SW480 (cell line): ENCODE results near the gene DISC1.
A peak's percentile ranks its signal among the peaks of the same experiment; 100 is the strongest.

Experiments
- DNase-seq: peaks from one replicate; pipeline ENCODE4 v3.0.0-alpha.2; 2016; ENCODE audit warnings: low spot score

Gene DISC1

GRCh38 chr1:231856894-231857293 is 230.3 kb downstream of the DISC1 start:
- no peak for DNase-seq

GRCh38 chr1:231857609-231858135 is 231.1 kb downstream of the DISC1 start:
- no peak for DNase-seq

GRCh38 chr1:231860221-231861088 is 233.9 kb downstream of the DISC1 start:
- no peak for DNase-seq

DNA sequence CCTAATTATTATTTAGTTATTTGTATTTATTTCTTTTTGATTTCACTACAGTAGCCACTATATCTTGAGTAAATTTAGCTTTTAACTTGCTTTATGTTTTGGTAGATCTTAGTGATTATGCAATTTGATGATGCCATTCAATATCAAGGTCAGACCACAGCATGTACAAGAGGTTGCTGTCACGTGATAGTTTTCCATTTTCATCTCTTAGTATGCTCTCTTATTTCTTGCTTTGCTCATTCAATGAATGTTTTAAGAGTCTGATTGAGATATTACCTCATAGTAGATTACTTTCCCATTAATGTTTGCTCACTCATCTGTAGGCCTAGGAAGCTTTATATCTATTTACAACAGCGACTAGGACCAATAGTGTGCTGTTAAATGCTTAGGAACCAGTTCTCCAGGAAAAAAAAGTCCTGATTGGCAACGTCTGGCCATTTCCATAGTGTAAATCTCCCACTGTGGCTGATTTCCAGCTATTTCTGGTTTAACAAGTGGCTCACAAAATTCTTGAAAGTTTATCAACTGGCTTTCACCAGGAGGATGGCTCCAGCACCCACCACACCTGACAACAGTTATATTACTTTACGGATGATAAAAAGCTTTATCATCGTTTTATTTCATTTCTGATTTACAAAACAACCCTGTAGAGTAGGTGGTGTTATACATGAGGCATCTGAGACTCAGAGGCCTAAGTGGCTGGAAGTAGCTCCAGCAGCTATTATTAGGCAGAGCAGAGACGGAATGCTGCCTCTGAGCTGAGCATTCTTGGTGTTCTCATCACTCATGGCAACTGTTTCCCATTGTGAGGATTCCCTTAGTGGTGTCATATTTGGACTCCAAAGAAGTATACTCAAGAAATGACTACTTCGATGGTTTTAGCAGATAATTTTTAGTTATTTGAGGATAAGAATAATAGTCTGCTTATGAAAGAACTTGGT is 235.2 kb downstream of the DISC1 start:
- no peak for DNase-seq

DNA sequence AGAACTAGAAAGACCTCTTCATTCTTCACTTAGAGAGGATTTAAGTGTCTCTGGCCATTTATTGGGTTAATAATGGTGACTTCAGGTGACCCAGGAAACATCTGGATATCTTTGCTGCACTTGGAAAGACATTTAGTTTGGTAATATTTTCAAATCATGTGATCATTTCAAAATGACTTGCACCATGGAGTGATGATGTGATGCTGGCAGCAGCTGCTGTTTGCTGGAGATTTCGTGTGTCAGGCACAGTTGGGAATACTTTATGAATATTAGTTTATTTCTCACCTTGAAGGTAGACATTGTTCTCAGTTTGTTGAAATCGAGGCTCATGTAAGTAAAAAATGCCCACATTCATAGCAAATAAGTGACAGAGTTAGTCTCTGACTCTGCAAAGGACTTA is 236.0 kb downstream of the DISC1 start:
- DNase-seq = no peak

DNA sequence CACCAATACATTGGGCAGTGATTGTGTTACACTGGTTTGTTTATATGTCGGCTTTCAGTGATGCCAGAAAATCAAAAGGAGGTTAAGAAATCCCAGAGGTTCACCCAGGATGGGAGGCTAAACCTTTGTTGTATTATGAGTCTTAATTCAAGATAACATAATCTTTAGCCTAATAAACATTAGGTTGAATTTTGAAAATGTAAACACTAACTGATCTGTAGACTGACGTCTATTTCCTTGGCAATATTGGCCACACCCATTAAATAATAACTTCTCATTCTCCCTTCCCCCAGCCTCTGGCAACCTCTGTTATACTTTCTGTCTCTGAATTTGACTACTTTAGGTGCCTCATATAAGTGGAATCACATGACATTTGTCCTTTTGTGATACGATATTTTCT is 238.7 kb downstream of the DISC1 start:
- no peak for DNase-seq

GRCh38 chr1:231866392-231867331 is 240.1 kb downstream of the DISC1 start:
- peak; percentile 48 for DNase-seq

DNA sequence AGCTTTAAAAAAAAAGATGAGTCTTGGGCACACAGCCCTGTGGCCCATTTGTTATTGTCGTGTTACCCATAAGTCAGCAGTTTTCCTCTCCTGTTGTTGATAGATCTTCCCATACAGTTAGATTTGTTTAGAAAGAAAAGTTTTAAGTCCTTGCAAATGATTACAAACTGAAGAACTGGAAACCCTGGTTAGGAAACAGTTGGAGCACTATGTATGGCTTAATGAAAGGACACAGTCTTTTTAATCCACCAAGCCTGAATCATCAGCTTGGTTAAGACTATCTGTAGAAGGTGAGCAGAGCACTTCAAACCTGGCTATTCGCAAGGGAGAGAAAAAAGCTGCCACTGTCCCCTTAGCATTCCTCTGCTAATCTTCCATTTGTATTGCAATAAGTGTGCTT is 241.0 kb downstream of the DISC1 start:
- no peak for DNase-seq

DNA sequence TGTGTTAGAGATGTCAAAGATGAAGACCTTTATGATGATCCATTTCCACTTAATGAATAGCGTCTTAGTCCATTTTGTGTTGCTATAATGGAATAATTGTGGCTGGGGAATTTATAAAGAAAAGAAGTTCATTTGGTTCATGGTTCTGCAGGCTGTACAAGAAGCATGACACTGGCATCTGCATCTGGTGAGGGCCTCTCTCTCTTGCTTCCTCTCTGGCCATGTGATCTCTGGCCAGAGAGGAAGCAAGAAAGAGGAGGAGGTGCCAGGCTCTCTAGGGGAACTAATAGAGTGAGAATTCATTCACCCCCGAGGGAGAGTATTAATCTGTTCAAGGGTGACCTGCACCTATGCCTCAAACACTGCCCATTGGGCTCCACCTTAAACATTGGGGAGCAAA is 242.8 kb downstream of the DISC1 start:
- no peak for DNase-seq

- no peak for DNase-seq
These were observed 244.9 kb downstream of the DISC1 start for GRCh38 chr1:231871471-231871870.

DNA sequence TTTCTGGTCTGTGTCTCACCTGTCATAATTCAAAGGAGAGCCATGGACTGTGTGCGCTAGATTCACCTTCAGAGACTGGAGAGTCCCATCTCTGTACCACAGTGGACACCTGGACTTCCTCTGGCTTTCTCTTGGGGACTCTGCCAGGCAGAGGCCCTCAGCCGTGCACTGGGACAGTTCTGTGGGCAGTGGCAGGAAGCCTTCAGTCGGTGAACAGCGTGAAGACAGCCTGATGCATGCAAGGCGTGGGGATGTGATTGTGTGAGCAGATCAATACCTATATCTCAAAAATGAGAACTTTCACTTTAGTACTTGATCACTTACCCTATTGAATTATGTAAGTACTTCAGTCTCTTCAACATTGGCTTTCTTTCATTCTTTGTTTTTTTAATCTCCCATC is 245.3 kb downstream of the DISC1 start:
- no peak for DNase-seq

DNA sequence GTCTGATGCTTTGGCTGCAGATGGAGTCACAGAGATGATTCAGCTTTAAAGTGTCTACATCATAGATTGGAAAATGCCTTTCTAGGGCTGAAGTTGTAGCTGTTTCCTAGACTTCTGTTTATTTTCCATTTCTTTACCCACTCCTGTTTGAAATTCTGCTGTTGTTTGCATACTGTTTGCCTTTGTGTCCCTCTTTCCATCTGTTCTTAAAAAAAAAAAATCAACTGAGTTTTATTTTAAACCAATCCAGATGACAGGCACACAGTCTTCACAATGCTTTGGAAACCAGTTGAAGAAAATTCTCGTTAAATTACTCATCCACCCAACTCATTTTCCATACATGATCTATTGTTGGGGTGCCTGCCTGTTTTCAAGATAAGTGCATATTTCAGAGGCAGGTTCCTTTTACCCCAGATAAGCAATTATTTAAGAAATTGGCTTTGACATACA is 245.9 kb downstream of the DISC1 start:
- no peak for DNase-seq

DNA sequence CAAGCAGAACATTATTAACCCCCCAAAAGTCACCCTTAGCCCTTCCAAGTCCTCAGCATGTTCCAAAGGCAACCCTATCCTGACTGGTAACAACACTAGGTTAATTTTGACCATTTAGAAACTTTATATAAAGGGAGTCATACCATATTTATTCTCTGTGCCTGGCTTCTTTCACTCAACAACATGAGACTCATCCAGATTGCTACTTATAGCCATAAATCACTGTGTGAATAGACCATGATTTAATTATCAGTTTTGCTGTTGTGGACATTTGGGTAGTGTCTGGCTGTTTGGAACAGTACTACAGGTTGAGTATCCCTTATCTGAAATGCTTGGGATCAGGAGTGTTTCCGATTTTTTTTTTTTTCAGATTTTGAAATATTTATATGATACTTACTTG is 252.1 kb downstream of the DISC1 start:
- no peak for DNase-seq

DNA sequence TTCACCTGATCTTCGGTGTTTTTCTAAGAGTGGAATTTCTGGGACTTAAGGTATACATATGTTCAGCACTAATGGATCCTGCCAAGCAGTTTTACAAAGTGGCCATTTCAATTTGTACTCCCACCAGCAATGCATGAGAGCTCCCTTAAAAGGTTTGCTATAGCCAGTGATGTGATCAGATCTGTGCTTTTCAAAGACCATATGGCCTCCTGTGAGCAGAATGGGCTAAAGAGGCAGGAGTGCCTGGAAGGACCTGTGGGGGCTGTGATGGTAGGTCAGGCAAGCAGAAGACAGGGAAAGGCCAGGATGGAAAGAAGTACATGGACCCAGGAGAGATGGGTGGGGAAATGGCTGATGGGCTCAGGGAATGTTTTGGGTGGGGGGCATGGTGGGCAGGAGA is 252.7 kb downstream of the DISC1 start:
- DNase-seq = no peak

GRCh38 chr1:231882333-231882732 is 255.7 kb downstream of the DISC1 start:
- DNase-seq = no peak

- DNase-seq = no peak
These were observed 256.2 kb downstream of the DISC1 start for GRCh38 chr1:231882790-231883189.

GRCh38 chr1:231883382-231883781 is 256.8 kb downstream of the DISC1 start:
- DNase-seq = no peak

GRCh38 chr1:231885209-231885854 is 258.7 kb downstream of the DISC1 start:
- no peak for DNase-seq

DNA sequence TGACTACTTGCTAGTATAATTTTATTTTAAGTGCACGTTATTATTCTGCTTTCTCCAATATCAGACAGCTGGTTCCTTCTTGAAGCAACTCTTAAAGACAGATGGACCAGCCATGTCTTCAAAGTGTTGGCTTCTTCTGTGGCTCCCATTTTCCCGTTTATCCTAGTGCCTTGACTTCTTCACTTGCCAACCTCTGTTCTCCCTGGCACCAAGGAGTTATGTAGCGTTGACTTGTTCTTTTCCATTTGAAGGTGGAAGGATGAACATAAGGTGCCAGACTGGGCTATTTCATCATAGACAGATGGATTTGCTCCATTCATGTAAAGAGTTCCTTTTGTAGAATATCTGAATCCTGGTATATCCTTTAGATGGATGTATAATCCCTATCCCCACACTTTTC is 260.6 kb downstream of the DISC1 start:
- DNase-seq = no peak

DNA sequence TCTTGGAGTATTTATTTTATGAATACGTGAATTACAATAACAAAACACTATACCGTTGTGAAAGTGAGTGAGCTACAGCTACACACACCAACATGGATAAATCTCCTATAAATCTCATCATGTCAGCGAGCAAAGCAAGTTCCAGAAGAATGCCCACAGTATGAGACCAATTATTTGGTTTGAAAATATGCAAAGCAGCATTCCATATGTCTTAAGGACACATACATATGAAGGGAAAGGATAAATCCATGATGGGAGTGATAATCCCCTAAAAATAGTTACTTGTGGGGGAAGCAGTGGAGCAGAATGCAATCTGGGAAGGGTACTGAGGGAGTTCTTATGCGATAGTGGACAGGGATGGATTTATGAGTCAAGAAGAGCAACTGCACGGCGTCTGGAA is 261.3 kb downstream of the DISC1 start:
- no peak for DNase-seq

DNA sequence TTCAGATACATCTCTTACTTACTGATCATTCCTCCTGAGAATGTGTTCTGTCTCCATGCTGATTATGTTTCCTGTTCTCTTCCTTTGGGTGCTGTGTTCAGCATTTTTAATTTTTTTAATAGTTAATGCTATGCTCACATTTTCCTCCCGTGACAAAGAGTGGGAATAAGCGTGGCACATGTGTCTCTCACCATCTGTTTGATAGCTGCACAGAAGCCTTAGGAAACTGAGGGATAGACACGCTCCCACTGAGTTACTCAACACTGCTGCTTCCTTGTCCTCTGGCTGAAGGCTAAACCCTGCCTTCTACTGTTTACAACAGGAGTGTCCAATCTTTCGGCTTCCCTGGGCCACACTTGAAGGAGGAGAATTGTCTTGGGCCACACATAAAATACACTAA is 264.2 kb downstream of the DISC1 start:
- DNase-seq = no peak
